ENCODE data around the gene PRSS16.

- TF ChIP-seq CTCF (IDR thresholded peaks at IDR 0.05) (no peak), BHLHE40 (IDR thresholded peaks at IDR 0.05; ENCODE audit: low read depth, low read length) (no peak), HDAC2 (IDR thresholded peaks at IDR 0.05) (no peak), ESRRA (IDR thresholded peaks at IDR 0.05; ENCODE audit: borderline replicate concordance, low read length) (no peak), MAX (IDR thresholded peaks at IDR 0.05) (no peak), REST (IDR thresholded peaks at IDR 0.05) (no peak)
These were observed 22.8 kb upstream of the PRSS16 start for GRCh38 chr6:27224729-27225128.
